ENCODE measurements around the gene PEMT. TPM values are rescaled to one million over a fixed set of nuclear protein-coding genes. Genes with fewer than 3 reads are reported as not detected.

Gene PEMT
- 18.6 and 21.8 TPM in 2 replicates for total RNA-seq

DNA sequence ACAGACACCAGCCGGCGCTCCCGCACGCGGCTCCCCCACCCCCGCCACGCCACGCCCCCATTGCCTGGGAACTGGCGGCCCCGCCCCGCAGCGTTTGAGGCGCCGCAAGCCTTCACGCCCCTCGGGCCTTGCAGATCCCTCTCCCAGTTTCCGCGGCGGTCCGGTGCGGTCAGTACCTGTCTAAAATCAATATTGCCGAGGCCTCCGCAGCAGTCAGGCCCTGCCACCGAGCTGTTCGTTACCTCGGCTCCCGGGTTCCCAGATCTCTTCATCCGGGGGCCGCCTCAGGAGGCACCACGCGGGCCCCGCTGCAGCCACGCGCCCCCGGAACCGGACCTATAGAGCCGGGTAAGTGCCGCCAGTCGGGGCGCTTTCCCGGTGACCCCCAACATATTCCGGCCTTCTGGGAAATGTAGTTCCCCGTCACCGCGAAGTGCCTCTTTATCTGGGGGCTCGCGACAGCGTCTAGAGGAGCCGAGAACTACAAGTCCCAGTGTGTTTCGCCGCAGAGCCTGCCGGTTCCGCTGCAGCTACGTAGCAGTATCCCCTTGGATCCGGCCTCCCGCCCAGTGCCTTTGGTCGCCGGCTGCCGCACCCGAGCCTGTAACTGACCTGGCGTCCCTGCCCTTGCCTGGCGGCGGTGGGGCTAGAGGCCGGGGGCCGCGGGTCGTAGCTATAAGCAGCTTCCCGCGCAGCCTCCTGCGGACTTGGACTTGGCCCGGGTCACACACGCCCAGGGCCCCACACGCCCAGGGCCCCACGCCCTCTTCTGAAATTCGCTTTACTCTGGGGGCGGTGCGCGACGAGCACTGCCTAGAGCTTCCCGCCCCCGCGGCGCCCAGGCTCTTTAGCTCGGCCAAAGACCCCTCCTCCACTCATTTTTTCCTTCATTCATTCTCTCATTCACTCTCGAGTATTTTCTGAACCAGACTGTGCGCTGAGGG lies at the start of gene PEMT:
TSS of gene PEMT (minus strand) at position 354 of the 944 bp plus-strand sequence. CDS start at position 272, 82 bp downstream.

GRCh38 chr17:17496189-17497064 lies 95.1 kb downstream of the PEMT start, which contains the start of gene RASD1:
Gene RASD1 (minus strand): TSS chr17:17496395. CDS start chr17:17496181, 214 bp downstream.

DNA sequence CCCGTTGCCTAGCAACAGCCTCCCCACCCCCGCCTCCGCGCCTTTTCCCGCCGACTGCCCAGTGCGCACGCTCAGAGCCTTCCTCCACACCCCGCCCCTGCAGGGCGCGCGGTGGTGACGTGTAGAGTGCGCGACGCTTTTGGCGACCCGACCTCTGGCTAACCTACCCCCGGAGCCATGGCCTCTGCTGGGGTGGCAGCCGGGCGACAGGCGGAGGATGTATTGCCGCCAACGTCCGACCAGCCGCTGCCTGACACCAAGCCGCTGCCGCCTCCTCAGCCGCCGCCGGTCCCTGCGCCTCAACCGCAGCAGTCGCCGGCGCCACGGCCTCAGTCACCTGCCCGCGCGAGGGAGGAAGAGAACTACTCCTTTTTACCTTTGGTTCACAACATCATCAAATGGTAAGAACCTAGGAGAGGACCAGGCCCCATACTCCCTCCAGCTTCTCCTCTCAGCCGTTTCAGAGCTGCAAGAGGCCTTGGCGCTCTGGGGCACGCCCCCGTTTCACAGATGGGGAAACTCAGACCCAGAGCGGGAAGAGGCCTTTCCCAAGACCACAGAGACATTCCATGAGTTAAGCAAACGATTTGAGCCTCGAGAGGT lies 114.5 kb downstream of the PEMT start, which contains the start of gene MED9:
TSS of gene MED9 (plus strand) at position 136 of the 603 bp plus-strand sequence. CDS start at position 178, 42 bp downstream.

Other genes starting within 250 kb of the PEMT start
- gene MED9, start 114.7 kb downstream of the PEMT start, total RNA-seq, result 8.3 and 8.5 TPM in 2 replicates
- 2.4 and 3.6 TPM in 2 replicates for gene RASD1, start 95.3 kb downstream of the PEMT start, total RNA-seq
- gene RAI1, start 89.8 kb upstream of the PEMT start, total RNA-seq, result 3.8 and 5.8 TPM in 2 replicates
- gene SREBF1, start 245.3 kb upstream of the PEMT start, total RNA-seq, result 43.2 and 73.2 TPM in 2 replicates

Data from aortic smooth muscle cell (primary cell).